Naive B cell (primary cell): ENCODE measurements around the gene ITCH. TPM values are rescaled to one million over a fixed set of nuclear protein-coding genes. Genes with fewer than 3 reads are reported as not detected.
A peak's percentile ranks its signal among the peaks of the same experiment; 100 is the strongest.

Source experiments
- ATAC-seq, 2 donors: fragments of 150-1000 bp; cut with Tn5 transposase; 2 replicates each; pipeline ENCODE4 v1.10.0; 2021; ENCODE audit warnings: low read depth in 2 of 2, mild to moderate bottlenecking in 2 of 2, moderate library complexity in 2 of 2
- DNase-seq: peaks from one replicate; pipeline ENCODE4 v3.0.0; 2022
- H3K27ac Mint-ChIP-seq, 6 donors: one replicate each; pipeline ENCODE4 v1.8.0; 2020 to 2022; ENCODE audit warnings: mild to moderate bottlenecking in 6 of 6, mixed read lengths in 6 of 6, moderate library complexity in 5 of 6, inconsistent platforms in 2 of 6
- H3K27me3 Mint-ChIP-seq, 3 donors: one replicate each; pipeline ENCODE4 v1.8.0; 2021 to 2022; ENCODE audit warnings: mixed read lengths in 3 of 3, mild to moderate bottlenecking in 1 of 3
- H3K36me3 Mint-ChIP-seq, 2 donors: one replicate each; pipeline ENCODE4 v1.8.0; 2020 to 2022; ENCODE audit warnings: mixed read lengths in 2 of 2, inconsistent platforms in 1 of 2, mild to moderate bottlenecking in 1 of 2
- H3K4me1 Mint-ChIP-seq, 3 donors: one replicate each; pipeline ENCODE4 v1.8.0; 2020 to 2022; ENCODE audit warnings: mixed read lengths in 3 of 3, inconsistent platforms in 1 of 3, mild to moderate bottlenecking in 1 of 3, moderate library complexity in 1 of 3
- H3K4me3 Mint-ChIP-seq, 8 donors: one replicate each; pipeline ENCODE4 v1.8.0; 2020 to 2022; ENCODE audit warnings: mild to moderate bottlenecking in 8 of 8, mixed read lengths in 8 of 8, moderate library complexity in 8 of 8, inconsistent platforms in 2 of 8
- H3K9me3 Mint-ChIP-seq, 7 donors: one replicate each; pipeline ENCODE4 v1.8.0; 2020 to 2022; ENCODE audit warnings: mixed read lengths in 7 of 7, mild to moderate bottlenecking in 5 of 7, inconsistent platforms in 2 of 7, moderate library complexity in 1 of 7
- polyA plus RNA-seq, 6 donors: library from polyadenylated mRNA; unstranded; fragments of 300-500 nt; fragmentation: Illumina TruSeq; gene quantifications; one replicate each; pipeline ENCODE4 v1.2.3, GENCODE V29; 2021; ENCODE audit warnings: low read depth in 6 of 6

Gene ITCH
- polyA plus RNA-seq, 6 donors from 2014 or later = 8.1 to 36.0 (median 25.3) TPM

DNA sequence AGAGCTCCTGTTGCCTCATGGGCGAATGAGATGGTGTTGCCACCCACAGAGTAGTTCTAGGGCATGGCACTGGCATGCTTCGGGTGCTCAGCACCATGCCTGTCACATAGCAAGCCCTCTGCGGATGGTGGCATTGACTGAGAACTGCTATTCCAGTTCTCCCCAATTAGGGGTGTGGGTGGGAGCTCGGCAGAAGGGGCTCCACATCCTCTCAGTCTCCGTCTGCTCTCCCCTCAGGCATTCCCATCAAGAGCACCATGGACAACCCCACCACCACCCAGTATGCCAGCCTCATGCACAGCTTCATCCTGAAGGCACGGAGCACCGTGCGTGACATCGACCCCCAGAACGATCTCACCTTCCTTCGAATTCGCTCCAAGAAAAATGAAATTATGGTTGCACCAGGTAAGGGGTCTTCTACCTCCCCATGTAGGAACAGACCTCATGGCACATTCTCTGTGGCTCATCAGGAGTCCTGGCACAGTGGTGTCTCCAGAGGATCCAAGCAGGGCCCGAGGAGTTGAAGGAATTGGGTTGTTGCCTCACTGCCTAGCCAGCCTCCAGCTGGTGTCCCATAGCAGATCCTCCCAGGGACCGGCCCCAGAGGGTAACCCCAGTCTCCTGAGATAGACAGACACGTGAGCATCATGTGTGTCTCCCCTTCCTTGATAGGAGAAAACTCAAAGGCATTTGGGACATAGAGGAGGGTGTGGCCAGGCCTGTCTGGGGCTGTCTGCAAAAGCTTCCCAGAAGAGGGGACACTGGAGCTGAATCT is 171.5 kb downstream of the ITCH start:
- Mint-ChIP-seq H3K27ac (peak overlapping the region in 3 of 6 donors; percentile 18 to 83 (median 65)), H3K9me3 (no peaks in the 10 kb centered on the region), H3K4me1 (peaks cover 5 to 20% (median 9%) of the 10 kb centered on the region in 3 donors), H3K27me3 (no peaks in the 10 kb centered on the region), H3K4me3 (no peak overlapping the region), H3K36me3 (peaks cover 4 to 7% of the 10 kb centered on the region in 2 donors)
- no peak for ATAC-seq
- no peak for DNase-seq

DNA sequence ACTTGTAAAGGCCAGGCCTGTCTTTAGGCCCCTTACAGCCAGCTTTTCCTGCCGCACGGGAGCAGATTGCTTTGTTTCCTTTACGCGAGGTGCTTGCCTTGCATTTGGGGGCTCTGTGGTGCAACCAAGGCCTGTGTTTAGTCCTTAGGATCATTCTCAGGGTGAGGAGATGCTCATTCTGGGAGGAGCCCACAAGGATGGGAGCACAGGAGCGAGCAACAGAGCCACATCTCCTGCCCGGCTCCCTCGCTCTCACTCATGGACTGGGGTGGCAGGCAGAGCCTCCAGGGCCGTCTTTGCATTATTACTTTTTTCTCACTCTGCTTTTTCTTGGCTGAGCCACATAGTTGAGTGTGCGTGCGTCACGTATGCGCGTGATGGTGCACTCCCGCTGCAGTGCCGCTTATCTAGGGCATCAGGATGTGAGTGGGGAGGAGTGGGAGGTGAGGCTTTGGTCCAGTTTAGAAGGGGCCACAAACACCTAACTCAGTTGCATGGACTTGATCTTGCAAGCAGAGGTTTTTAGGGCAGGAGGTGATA is 172.3 kb downstream of the ITCH start:
- Mint-ChIP-seq H3K36me3 (peaks cover 5 to 9% of the 10 kb centered on the region in 2 donors), H3K4me3 (no peak overlapping the region)

DNA sequence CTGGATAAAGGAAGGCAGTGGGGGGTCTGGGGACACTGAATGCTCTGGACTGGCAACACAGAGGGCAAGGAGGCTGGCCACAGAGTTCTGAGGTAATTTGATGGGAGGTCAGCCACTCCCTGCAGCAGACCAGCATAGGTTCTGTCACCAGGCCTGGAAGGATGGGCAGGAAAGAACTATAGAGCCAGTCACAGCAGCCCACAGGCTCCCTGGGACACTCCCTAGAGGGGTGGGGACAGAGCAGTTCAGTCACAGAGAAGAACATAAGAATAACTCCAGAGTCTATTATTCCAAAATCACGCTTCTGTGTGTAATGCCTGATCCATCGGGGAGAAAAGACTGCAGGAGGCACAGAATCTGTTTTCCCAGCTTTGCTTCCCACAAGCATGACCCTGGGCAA is 172.8 kb downstream of the ITCH start:
- H3K36me3 Mint-ChIP-seq = peaks cover 10 to 14% of the 10 kb centered on the region in 2 donors
- peak overlapping the region in 2 of 6 donors; percentile 12 to 70 for H3K27ac Mint-ChIP-seq
- H3K4me1 Mint-ChIP-seq = peaks cover 5 to 13% (median 5%) of the 10 kb centered on the region in 3 donors
- H3K9me3 Mint-ChIP-seq = no peaks in the 10 kb centered on the region
- no peak for ATAC-seq
- H3K4me3 Mint-ChIP-seq = no peak overlapping the region
- no peaks in the 10 kb centered on the region for H3K27me3 Mint-ChIP-seq
- DNase-seq = no peak

More for the DNA sequence above, 172.3 kb downstream of the ITCH start:
- Mint-ChIP-seq H3K27me3 (no peaks in the 10 kb centered on the region), H3K27ac (no peak overlapping the region), H3K9me3 (no peaks in the 10 kb centered on the region), H3K4me1 (peaks cover 5 to 18% (median 9%) of the 10 kb centered on the region in 3 donors)
- DNase-seq = no peak
- ATAC-seq = no peak

DNA sequence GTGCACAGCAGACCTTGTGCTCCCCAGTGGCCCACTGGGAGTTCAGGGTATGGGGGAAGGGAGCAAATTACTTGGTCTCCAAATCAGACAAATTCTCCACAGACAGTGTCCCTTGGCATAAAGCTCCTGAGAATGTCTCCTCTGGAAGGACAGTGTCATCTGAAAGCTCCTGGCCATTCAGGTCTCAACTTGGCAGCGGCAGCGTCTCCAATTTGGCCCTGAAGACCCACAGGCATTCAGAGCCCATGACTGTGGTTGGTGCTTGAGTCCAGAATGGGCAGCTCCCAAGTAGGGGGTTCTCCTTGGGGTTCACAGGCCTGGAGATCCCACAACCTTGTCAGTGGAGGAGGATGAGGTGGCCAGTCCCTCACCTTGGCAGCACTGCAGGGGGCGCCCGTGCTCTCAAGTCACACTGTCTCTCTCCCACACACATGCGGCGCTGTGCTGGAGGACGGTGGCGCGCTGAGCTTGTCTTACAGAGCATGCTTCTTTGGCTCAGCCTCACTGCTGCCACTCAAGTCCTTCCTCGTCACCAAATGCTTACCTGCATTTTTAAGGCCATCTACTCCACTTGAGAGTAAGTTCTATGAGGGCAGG is 173.8 kb downstream of the ITCH start:
- H3K4me3 Mint-ChIP-seq = no peak overlapping the region
- no peak for DNase-seq
- H3K4me1 Mint-ChIP-seq = peaks cover 0 to 5% (median 1%) of the 10 kb centered on the region in 3 donors
- H3K27ac Mint-ChIP-seq = peak overlapping the region in 3 of 6 donors; percentile 16 to 52 (median 29)
- no peaks in the 10 kb centered on the region for H3K9me3 Mint-ChIP-seq
- ATAC-seq = peak; percentile 33 to 46
- H3K27me3 Mint-ChIP-seq = no peaks in the 10 kb centered on the region
- peaks cover 14 to 16% of the 10 kb centered on the region in 2 donors for H3K36me3 Mint-ChIP-seq

DNA sequence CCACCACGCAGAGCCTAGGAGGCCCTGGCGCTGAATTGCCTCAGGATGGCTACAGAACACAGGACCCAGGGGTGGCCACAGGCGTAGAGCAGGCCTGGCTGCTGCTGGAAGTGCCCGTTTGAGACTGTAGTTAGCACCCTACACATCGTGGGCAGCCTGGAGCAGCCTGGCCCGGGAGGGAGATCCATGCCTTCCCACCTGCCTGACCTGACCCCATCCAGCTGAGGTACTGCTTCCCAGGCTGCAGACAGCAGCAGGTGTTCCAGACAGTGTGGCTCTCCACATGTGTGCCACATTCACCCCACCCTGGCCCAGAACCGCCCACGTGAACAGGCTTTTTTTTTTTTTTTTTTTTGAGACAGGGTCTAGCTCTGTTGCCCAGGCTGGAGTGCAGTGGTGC is 174.6 kb downstream of the ITCH start:
- Mint-ChIP-seq H3K9me3 (no peaks in the 10 kb centered on the region), H3K27ac (no peak overlapping the region), H3K27me3 (no peaks in the 10 kb centered on the region), H3K36me3 (peaks cover 14 to 16% of the 10 kb centered on the region in 2 donors), H3K4me3 (no peak overlapping the region), H3K4me1 (peaks cover 0 to 5% (median 1%) of the 10 kb centered on the region in 3 donors)
- DNase-seq (no peak), ATAC-seq (no peak)

DNA sequence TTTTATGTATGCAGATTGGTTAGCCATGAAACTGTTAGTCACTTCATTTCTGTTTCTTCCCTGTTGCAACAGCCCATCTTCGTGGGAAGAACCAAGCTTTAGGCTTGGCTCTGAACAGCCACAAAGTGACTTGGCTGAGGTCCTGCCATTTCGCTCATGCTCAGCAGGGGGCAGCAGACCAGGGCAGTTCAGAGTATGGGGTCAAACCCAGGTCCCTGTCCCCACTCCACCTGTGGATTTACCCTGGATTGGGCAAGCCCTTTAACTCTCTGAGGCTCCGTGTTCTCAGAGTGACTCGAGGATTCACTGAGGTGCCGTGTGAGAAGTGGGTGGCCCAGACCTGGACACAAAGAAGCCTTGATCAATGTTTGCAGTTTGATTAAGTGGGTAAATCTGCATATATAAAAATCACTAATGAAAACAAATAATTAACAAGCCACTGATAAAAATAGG is 175.6 kb downstream of the ITCH start:
- H3K4me1 Mint-ChIP-seq = peaks cover 0 to 5% (median 1%) of the 10 kb centered on the region in 3 donors
- no peaks in the 10 kb centered on the region for H3K9me3 Mint-ChIP-seq
- peaks cover 14 to 16% of the 10 kb centered on the region in 2 donors for H3K36me3 Mint-ChIP-seq
- ATAC-seq (peak in 1 of 2 donors; percentile 61), DNase-seq (peak; percentile 42)
- peak overlapping the region in 3 of 6 donors; percentile 15 to 78 (median 51) for H3K27ac Mint-ChIP-seq
- no peaks in the 10 kb centered on the region for H3K27me3 Mint-ChIP-seq
- no peak overlapping the region for H3K4me3 Mint-ChIP-seq

DNA sequence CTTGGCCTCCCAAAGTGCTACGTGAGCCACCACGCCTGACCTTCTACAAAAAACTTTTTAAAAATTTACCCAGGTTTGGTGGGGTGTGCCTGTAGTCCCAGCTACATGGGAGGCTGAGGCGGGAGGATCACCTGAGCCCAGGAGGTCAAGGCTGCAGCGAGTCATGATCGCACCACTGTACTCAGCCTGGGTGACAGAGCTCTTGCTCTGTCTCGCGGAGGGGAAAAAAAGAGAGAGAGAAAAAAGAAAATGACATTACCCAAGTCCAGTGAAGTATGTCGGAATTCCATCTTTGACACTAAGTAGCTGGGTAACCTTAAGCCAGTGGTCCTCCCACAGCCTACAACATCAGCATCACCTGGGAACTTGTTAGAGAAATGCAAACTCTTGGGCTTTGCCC is 176.7 kb downstream of the ITCH start:
- H3K27ac Mint-ChIP-seq = no peak overlapping the region
- peaks cover 7 to 9% (median 8%) of the 10 kb centered on the region in 3 donors for H3K4me1 Mint-ChIP-seq
- ATAC-seq = no peak
- H3K36me3 Mint-ChIP-seq = peaks cover 16% of the 10 kb centered on the region in 2 donors
- H3K4me3 Mint-ChIP-seq = no peak overlapping the region
- H3K9me3 Mint-ChIP-seq = no peaks in the 10 kb centered on the region
- no peak for DNase-seq
- H3K27me3 Mint-ChIP-seq = no peaks in the 10 kb centered on the region

DNA sequence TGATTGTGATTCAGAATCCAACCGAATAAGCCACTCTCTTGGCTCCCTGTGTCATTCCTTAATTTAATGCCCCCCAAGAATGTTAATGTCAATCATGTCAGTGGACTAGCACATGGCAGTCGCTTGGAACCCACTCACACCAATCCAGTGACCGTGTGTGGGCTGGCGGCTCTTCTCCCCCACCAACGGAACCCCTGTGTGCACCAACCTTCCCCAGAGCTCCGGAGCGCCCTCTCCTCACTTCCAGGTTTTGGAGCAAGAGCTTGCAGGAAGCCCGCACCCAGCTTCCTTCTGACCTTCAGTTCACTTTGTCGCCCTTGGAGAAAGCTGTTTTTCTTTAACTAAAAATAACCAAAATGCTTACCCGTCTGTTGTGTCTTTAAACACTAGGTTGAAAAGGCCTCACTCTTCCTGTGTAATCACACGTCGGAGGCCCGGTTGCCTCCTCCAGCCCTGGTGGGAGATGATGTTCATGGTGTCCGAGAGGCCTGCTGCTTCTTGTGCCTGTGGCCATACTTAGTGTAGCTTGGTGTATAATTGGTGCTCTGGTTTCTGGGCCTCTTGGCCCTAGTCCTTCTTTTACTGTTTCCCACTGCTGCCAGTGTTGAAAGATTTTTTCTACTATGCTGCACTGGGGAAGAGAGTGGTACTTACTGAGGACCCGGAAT is 177.7 kb downstream of the ITCH start:
- no peak for ATAC-seq
- Mint-ChIP-seq H3K4me3 (no peak overlapping the region), H3K36me3 (peaks cover 10 to 14% of the 10 kb centered on the region in 2 donors), H3K4me1 (peaks cover 8 to 9% (median 9%) of the 10 kb centered on the region in 3 donors), H3K9me3 (no peaks in the 10 kb centered on the region), H3K27ac (peak overlapping the region in 3 of 6 donors; percentile 38 to 57 (median 45)), H3K27me3 (peaks cover 0 to 5% (median 4%) of the 10 kb centered on the region in 3 donors)
- DNase-seq = no peak

DNA sequence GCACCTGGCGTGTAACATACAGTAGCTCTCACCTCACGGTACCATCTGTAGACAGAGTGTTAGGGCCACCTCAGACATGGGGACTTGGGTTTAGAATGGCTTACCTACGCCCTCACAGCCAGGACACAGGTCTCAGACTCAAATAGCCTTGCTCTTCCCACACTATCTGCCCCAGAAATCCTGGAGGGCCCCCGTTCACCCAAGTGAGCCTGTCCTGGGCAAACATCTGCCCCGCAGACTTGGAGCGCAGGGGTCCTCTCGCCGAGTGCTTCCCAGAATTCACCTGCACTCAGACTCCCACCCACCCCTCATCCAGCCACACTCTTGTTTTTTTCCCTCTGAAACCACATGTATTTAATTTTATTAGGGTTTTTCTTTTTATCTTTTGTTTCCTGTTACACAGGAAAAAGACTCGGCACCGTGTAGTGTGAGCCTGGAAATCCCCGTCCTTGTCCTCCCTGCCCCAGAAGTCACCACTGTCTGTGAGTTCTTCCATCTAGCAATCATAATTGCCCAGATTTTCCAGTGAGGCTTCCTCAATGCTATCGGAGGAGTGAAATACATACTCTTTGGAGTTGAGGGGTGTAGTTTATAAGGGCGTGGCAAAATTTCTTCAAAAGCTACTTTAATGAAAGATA is 178.3 kb downstream of the ITCH start:
- peak overlapping the region in 2 of 6 donors; percentile 45 to 81 for H3K27ac Mint-ChIP-seq
- ATAC-seq (no peak), DNase-seq (no peak)
- peaks cover 8 to 9% (median 9%) of the 10 kb centered on the region in 3 donors for H3K4me1 Mint-ChIP-seq
- H3K27me3 Mint-ChIP-seq = peaks cover 0 to 7% (median 6%) of the 10 kb centered on the region in 3 donors
- peaks cover 8 to 14% of the 10 kb centered on the region in 2 donors for H3K36me3 Mint-ChIP-seq
- H3K9me3 Mint-ChIP-seq = no peaks in the 10 kb centered on the region
- H3K4me3 Mint-ChIP-seq = no peak overlapping the region

DNA sequence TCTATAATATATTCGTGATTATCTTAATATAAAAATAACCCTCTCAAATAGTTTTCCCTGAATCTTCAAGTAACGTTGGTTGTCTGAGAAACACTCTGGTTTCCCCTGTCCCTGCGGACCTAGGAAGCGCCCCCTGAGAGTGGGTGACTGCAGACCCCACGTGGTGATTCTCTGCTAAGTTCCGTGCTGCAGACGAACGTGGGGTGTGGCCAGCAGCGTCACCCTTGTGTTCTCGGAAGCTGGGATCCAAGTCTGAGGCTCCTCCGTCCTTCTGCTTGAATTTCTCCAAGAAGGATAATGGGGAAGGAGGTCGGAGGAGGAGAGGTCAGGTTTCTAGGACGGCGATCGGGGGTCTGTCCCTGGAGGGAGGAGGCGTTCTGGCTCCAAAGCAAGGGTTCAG is 178.8 kb downstream of the ITCH start:
- Mint-ChIP-seq H3K36me3 (peaks cover 8 to 14% of the 10 kb centered on the region in 2 donors), H3K27ac (peak overlapping the region in 1 of 6 donors; percentile 45), H3K27me3 (peaks cover 0 to 8% (median 6%) of the 10 kb centered on the region in 3 donors), H3K4me3 (no peak overlapping the region), H3K9me3 (no peaks in the 10 kb centered on the region), H3K4me1 (peaks cover 8 to 9% (median 9%) of the 10 kb centered on the region in 3 donors)
- ATAC-seq = no peak
- no peak for DNase-seq

DNA sequence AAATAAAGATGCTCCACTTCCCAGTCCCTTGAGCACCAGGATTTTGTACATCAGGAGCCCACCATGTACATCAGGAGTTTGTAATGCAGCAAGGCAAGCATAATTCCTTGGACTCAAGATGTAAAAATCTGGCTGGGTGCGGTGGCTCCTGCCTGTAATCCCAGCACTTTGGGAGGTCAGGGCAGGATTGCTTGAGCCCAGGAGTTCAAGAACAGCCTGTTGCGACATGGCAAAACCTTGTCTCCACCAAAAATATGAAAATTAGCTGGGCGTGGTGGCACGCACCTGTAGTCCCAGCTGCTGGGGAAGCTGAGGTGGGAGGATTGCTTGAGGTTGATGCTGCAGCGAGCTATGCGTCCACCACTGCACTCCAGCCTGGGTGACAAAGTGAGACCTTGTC is 179.4 kb downstream of the ITCH start:
- Mint-ChIP-seq H3K9me3 (no peaks in the 10 kb centered on the region), H3K4me1 (peaks cover 8 to 9% (median 8%) of the 10 kb centered on the region in 3 donors), H3K27me3 (peaks cover 0 to 13% (median 6%) of the 10 kb centered on the region in 3 donors), H3K4me3 (no peak overlapping the region), H3K36me3 (peaks cover 8 to 14% of the 10 kb centered on the region in 2 donors), H3K27ac (no peak overlapping the region)
- ATAC-seq (no peak), DNase-seq (no peak)

DNA sequence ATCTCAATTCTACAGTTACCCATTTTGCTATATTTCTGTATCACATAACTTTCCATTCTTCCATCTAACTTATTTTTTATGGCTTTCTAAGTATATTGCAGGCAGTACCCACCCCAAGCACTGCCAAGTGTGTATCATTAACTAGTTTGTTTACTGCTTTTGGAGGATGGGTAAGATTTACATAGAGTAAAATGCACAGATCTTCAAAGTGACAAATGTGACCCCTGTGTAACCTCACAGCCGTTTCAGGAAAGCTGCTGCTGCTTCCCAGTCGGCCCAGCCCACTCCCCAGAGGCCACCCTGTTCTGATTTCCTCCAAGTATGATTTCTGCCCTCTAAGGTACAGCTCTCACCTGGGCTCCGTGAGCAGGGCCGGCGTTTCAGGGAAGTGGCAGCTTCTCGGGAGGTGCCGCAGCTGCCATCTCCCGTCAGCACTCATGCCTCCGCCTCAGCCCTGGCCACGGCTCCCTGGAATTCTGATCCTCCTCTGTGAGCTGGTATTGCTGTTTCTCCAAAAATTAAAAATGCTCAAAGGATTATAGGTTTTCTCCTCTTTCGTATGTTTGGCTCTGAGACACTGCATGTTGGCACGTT is 180.5 kb downstream of the ITCH start:
- Mint-ChIP-seq H3K36me3 (peaks cover 8 to 14% of the 10 kb centered on the region in 2 donors), H3K27me3 (peaks cover 0 to 19% (median 14%) of the 10 kb centered on the region in 3 donors), H3K4me3 (no peak overlapping the region), H3K27ac (no peak overlapping the region), H3K4me1 (peaks cover 8 to 9% (median 8%) of the 10 kb centered on the region in 3 donors), H3K9me3 (no peaks in the 10 kb centered on the region)
- ATAC-seq (no peak), DNase-seq (no peak)
